ENCODE data around the gene EPHB1.
"Not testable (repeated sequence)": the region's sequence is repeated elsewhere in the genome, so short reads cannot be mapped to it uniquely, and the experiment has no call there.

EPHB1 gene

DNA sequence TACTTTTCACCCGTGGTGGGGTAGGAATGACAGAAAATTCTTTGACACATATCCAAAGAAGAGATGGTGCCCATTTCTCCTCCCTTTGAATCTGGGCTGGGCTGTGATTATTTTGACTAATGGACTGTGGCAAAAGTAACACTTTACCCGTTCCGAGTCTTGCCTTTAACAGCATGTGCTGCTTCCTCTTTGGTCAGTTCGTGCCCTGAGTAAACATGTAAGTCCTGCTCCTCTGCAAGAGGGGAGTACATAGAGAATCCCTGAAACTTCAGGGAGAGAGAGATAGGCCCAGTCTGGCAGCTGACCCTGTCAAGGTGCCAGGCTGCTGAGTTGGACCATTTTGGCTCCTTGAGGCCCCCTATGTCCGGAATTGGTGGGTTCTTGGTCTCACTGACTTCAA lies 243.1 kb downstream of the EPHB1 start (continued):
- TF ChIP-seq, protein P1, sequence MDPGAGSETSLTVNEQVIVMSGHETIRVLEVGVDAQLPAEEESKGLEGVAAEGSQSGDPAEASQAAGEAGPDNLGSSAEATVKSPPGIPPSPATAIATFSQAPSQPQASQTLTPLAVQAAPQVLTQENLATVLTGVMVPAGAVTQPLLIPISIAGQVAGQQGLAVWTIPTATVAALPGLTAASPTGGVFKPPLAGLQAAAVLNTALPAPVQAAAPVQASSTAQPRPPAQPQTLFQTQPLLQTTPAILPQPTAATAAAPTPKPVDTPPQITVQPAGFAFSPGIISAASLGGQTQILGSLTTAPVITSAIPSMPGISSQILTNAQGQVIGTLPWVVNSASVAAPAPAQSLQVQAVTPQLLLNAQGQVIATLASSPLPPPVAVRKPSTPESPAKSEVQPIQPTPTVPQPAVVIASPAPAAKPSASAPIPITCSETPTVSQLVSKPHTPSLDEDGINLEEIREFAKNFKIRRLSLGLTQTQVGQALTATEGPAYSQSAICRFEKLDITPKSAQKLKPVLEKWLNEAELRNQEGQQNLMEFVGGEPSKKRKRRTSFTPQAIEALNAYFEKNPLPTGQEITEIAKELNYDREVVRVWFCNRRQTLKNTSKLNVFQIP (CRISPR knock-in tag; IDR thresholded peaks at IDR 0.05; ENCODE audit: borderline replicate concordance, low read depth) = no peak
- TF ChIP-seq GLIS3 (CRISPR knock-in tag; IDR thresholded peaks at IDR 0.05) (no peak), RARB (CRISPR knock-in tag; IDR thresholded peaks at IDR 0.05) (no peak), ESRRG (CRISPR knock-in tag; IDR thresholded peaks at IDR 0.05) (no peak), TOX (CRISPR knock-in tag; IDR thresholded peaks at IDR 0.05; ENCODE audit: borderline replicate concordance) (no peak), PPARA (CRISPR knock-in tag; IDR thresholded peaks at IDR 0.05; ENCODE audit: borderline replicate concordance) (no peak)
- TF ChIP-seq, protein P2, sequence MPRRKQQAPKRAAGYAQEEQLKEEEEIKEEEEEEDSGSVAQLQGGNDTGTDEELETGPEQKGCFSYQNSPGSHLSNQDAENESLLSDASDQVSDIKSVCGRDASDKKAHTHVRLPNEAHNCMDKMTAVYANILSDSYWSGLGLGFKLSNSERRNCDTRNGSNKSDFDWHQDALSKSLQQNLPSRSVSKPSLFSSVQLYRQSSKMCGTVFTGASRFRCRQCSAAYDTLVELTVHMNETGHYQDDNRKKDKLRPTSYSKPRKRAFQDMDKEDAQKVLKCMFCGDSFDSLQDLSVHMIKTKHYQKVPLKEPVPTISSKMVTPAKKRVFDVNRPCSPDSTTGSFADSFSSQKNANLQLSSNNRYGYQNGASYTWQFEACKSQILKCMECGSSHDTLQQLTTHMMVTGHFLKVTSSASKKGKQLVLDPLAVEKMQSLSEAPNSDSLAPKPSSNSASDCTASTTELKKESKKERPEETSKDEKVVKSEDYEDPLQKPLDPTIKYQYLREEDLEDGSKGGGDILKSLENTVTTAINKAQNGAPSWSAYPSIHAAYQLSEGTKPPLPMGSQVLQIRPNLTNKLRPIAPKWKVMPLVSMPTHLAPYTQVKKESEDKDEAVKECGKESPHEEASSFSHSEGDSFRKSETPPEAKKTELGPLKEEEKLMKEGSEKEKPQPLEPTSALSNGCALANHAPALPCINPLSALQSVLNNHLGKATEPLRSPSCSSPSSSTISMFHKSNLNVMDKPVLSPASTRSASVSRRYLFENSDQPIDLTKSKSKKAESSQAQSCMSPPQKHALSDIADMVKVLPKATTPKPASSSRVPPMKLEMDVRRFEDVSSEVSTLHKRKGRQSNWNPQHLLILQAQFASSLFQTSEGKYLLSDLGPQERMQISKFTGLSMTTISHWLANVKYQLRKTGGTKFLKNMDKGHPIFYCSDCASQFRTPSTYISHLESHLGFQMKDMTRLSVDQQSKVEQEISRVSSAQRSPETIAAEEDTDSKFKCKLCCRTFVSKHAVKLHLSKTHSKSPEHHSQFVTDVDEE (CRISPR knock-in tag; IDR thresholded peaks at IDR 0.05) = no peak
- TF ChIP-seq, protein P3, sequence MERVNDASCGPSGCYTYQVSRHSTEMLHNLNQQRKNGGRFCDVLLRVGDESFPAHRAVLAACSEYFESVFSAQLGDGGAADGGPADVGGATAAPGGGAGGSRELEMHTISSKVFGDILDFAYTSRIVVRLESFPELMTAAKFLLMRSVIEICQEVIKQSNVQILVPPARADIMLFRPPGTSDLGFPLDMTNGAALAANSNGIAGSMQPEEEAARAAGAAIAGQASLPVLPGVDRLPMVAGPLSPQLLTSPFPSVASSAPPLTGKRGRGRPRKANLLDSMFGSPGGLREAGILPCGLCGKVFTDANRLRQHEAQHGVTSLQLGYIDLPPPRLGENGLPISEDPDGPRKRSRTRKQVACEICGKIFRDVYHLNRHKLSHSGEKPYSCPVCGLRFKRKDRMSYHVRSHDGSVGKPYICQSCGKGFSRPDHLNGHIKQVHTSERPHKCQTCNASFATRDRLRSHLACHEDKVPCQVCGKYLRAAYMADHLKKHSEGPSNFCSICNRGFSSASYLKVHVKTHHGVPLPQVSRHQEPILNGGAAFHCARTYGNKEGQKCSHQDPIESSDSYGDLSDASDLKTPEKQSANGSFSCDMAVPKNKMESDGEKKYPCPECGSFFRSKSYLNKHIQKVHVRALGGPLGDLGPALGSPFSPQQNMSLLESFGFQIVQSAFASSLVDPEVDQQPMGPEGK (CRISPR knock-in tag; IDR thresholded peaks at IDR 0.05; ENCODE audit: borderline replicate concordance) = no peak

DNA sequence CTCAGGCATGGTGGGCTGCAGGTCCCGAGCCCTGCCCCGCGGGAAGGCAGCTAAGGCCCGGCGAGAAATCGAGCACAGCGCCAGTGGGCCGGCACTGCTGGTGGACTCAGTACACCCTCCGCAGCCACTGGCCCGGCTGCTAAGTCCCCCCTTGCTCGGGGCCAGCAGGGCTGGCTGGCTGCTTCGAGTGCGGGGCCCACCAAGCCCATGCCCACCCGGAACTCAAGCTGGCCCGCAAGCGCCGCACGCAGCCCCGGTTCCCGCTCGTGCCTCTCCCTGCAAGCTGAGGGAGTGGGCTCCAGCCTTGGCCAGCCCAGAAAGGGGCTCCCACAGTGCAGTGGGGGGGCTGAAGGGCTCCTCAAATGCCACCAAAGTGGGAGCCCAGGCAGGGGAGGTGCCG lies 244.5 kb downstream of the EPHB1 start:
- ATAC-seq = not testable (repeated sequence)

DNA sequence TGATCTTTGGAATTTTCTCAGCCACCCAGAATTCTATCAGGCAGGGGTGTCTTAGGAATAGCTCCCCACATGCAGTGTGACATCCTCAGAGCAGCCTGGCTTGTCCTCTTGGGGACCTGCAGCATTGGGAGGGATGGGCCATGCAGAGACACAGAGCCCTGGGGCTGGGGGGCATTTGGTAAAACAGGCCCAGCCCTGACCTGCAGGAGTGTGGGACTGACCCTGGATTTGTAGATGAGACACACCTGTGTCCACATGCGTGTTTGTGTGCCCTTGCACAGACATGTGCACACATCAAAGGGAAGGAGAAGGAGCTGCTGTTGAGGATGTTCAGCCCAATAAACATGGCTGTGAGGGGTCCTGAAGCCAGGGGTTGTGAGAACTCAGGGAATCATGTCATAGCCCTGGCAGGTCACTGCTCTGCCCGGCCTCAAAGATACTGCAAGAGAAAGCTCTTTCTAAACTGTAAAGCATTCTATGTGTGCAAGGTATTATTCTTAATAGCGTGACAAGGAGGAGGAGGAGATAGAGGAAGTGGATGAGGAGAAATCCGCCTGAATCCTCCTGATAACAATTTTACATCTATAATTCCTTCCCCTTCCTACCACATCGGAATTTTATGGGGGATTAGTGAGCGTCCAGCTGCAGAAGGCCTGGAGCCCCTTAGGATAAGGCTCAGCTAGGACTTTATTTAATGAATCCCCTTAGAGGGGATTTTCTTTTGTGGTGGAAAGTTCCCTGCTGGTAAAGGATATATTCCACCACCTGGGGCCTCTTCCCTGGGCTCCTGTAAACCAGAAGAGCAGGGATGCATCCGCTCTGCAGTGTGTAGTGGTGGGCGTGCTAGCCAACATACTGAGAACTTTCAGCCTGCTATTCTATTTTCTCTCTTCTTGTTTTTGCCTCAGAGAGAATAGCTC lies 245.5 kb downstream of the EPHB1 start:
- TF ChIP-seq ZFP30 (CRISPR knock-in tag; IDR thresholded peaks at IDR 0.05) (no peak), CSDC2 (CRISPR knock-in tag; IDR thresholded peaks at IDR 0.05) (no peak)
- TF ChIP-seq, protein P1 (CRISPR knock-in tag; IDR thresholded peaks at IDR 0.05; ENCODE audit: borderline replicate concordance, low read depth) = no peak
- TF ChIP-seq, protein P3 (CRISPR knock-in tag; IDR thresholded peaks at IDR 0.05; ENCODE audit: borderline replicate concordance) = no peak
- ATAC-seq = no peak

DNA sequence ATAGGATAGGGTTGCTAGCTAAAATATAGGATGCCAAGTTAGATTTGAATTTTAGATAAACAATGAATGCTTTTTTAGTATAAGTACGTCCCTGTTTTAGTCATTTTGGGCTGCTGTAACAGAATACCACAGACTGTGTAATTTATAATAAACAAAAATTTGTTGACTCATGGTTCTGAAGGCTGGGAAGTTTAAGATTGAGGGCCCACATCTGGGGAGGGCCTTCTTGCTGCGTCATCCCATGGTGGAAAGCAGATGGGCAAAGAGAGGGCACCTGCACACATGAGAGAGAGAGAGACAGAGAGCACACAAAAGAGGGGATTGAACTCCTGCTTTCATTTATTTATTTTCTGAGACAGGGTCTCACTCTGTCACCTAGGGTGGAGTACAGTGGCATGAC lies 246.5 kb downstream of the EPHB1 start:
- no peak for ATAC-seq
- no peak for TF ChIP-seq CSDC2 (CRISPR knock-in tag; IDR thresholded peaks at IDR 0.05)
- no peak for TF ChIP-seq ZC3H10 (CRISPR knock-in tag; IDR thresholded peaks at IDR 0.05)
- no peak for TF ChIP-seq BACH2 (CRISPR knock-in tag; IDR thresholded peaks at IDR 0.05; ENCODE audit: borderline replicate concordance)
- TF ChIP-seq, protein P3 (CRISPR knock-in tag; IDR thresholded peaks at IDR 0.05; ENCODE audit: borderline replicate concordance) = no peak
- TF ChIP-seq SNAI2 (CRISPR knock-in tag; IDR thresholded peaks at IDR 0.05) = no peak
- TF ChIP-seq ZNF8 (CRISPR knock-in tag; IDR thresholded peaks at IDR 0.05) = no peak
- TF ChIP-seq, protein P1 (CRISPR knock-in tag; IDR thresholded peaks at IDR 0.05; ENCODE audit: borderline replicate concordance, low read depth) = no peak
- no peak for TF ChIP-seq ARNTL (CRISPR knock-in tag; IDR thresholded peaks at IDR 0.05; ENCODE audit: borderline replicate concordance, low read depth)
- no peak for TF ChIP-seq ESRRG (CRISPR knock-in tag; IDR thresholded peaks at IDR 0.05)
- TF ChIP-seq ISL1 (CRISPR knock-in tag; IDR thresholded peaks at IDR 0.05) = no peak
- TF ChIP-seq ZNF565 (CRISPR knock-in tag; conservative IDR thresholded peaks at IDR 0.05; ENCODE audit: low read depth) = no peak
- TF ChIP-seq, protein P4, sequence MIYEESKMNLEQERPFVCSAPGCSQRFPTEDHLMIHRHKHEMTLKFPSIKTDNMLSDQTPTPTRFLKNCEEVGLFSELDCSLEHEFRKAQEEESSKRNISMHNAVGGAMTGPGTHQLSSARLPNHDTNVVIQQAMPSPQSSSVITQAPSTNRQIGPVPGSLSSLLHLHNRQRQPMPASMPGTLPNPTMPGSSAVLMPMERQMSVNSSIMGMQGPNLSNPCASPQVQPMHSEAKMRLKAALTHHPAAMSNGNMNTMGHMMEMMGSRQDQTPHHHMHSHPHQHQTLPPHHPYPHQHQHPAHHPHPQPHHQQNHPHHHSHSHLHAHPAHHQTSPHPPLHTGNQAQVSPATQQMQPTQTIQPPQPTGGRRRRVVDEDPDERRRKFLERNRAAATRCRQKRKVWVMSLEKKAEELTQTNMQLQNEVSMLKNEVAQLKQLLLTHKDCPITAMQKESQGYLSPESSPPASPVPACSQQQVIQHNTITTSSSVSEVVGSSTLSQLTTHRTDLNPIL (CRISPR knock-in tag; IDR thresholded peaks at IDR 0.05; ENCODE audit: low read depth) = no peak
- TF ChIP-seq TCF4 (CRISPR knock-in tag; IDR thresholded peaks at IDR 0.05; ENCODE audit: borderline replicate concordance) = no peak
- TF ChIP-seq TOX (CRISPR knock-in tag; IDR thresholded peaks at IDR 0.05; ENCODE audit: borderline replicate concordance) = no peak
- TF ChIP-seq ZFP30 (CRISPR knock-in tag; IDR thresholded peaks at IDR 0.05) = no peak

All from SK-N-SH treated with all-trans-retinoic acid at 6 μM for 48 hours (cell line).